Endometrium (tissue), 2 donors: ENCODE data around the gene OTOS.

Experiments
- FAIRE-seq: peaks from 2 replicates; lab custom pipeline; 2012; peaks lifted over from hg19 to GRCh38; lab: Jason Lieb, UNC
- donor health status: control.
- donor health status: control.

The OTOS gene

DNA sequence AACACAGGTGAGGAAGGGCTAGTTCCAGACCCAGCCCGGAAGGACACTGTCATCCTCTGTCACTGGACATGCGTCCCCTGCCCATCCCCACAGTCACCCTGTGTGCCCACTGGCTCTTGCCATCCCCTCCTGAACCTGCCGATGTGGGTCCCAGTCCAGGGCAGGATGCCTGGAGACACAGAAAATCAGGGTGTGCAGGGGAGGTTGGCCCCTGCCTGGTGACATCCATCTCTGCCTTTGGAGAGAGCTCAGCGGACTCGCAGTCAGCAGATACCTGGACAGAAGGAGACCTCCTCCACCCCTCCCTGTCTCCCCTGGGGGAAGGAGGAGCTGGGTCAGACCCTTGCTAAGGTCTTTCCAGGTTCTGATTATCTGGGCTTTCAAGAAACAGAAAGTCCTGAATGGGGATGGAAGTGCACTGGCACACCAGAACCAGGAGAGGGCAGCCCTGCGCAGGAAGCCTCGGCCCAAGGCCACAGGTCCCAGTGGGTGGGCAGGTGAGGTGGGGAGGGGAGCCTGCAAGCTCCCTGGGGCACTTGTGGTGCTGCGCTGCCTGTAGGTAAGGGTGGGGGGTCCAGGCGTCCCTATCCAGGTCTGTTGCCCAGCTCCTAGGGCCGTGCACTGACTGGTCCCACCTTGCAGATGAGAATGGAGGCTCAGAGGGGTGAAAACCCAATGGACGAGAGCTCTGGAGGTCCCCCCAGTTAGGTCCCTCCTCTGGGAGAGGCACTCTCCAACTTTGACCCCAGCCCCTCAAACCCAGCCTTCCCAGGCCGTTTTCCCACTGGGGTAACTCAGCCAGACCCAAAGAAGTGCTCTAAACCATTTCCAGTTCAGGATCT, 9.7 kb upstream of the OTOS start:
- FAIRE-seq = no peak

DNA sequence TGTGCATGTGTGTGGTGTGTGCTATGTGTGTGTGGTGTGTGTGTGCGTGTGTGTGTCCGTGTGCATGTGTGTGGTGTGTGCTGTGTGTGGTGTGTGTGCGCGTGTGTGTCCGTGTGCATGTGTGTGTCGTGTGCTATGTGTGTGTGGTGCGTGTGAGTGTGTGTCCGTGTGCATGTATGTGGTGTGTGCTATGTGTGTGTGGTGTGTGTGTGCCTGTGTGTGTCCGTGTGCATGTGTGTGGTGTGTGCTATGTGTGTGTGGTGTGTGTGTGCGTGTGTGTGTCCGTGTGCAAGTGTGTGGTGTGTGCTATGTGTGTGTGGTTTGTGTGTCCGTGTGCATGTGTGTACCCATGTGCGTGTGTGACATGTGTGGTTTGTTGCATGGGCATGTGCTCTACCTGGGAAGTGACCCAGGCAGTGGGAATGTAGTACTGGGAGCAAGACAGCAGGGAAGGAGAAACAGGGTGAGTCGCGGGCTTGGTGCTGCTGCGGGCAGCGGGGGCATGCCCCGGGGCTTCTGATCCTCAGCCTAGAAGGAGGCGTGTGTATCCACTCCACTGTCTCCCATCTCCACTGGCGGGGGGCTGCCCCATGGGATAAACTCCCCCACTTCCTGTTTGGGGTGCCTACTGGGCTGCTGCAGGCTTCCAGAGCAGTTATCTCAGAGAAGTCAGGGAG, 7.6 kb upstream of the OTOS start:
- FAIRE-seq = no peak

DNA sequence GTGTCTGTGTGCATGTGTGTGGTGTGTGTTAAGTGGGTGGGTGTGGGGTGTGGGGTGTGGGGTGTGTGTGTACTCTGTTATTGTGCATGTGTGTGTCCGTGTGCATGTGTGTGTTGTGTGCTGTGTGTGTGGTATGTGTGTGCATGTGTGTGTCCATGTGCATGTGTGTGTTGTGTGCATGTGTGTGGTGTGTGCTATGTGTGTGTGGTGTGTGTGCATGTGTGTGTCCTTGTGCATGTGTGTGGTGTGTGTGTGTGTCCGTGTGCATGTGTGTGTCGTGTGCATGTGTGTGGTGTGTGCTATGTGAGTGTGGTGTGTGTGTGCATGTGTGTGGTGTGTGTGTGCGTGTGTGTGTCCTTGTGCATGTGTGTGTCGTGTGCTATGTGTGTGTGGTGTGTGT, 6.9 kb upstream of the OTOS start:
- FAIRE-seq = no peak

DNA sequence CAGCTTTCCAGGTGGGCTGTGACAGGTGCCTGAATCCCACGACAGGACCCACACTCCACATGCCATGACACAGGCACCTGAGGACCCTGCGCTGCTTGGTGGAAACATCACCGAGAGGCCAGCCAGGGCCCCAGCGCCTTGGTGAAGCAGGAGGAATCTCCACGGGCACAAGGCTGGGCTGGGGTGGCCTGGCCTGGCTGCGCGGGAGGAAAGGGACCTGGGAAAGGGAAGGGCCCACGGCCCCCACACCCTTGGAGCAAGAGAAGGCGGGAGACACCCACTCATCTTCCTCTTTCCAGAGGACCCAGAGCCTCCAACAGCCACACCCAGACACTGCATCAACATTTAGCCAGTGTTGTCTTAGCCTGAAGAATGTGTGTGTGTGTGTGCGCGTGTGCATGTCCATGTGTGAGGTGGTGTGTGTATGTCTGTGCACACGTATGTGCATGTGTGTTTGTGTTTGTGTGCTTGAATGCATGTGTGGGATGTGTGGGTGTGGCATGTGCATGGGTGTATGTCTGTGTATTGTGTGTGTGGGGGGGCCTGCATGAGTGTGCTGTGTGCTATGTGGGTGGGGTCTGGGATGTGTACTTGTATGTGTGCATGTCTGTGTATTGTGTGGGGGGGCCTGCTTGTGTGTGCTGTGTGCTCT, 6.3 kb upstream of the OTOS start:
- FAIRE-seq = no peak

DNA sequence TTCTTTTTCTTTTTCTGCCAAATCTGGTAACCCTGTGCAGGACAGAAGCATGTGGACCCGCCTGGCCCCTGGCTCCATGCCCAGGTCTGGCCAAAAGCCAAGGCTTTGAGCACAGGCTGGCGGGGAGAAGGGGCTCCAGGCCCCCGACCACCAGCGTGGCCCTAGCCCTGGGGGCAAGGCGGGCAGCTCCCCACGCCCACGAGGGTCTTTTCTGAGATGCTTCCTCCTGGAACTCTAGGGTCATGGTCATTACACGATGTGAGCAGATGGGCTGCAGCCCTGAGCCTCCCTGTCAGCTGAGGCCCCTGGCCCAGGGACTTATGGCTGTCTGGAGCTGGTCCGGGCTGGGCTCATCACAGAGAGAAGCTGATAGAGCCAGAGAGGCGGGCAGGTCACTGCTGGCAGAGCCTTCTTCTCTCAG, 5.7 kb upstream of the OTOS start:
- no peak for FAIRE-seq

DNA sequence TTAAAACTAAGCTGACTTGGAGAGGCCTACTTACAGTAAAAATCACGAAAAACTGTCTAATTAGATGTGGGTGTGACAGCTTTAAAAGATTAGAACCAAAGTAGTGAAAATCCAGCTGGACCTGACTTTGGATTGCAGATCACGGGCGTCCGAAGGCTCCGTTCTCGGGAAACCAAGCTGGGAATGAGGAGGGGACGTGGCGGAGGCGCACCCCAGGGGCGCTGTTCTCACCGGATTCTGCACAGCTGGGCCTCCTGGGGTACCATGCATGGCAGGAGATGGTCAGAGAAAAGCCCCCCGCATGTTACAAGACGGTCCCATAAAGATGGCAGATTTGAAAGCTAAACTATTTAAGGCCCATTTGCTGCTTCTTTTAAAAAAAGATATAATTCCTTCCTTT, 5.0 kb upstream of the OTOS start:
- FAIRE-seq = no peak

DNA sequence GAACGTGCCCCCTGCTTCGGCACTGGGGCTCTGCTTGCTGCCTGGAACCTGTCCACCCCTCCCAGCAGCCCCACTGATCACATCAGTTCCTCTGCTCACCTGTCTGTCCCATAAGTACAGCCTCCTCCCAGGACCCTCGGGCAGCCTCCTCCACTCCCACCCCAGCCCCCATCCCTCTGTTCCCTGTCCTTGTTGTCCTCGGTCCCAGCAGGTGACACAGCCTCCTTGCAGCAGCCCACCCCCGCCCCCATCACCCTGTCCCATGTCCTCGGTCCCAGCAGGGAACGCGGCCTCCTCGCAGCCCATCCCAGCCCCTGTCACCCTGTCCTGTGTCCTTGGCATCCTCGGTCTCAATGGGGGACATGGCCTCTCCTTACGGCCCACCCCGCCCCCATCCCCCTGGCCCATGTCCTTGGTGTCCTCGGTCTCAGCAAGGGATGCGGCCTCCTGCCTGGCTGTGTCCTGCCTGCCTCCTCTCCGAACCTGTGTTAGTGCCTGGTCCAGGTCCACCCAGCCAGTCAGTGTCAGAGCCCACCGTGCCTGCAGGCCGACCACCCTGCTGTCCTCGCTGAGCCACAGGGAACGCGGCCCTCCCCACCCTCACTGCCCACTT, 4.3 kb upstream of the OTOS start:
- FAIRE-seq = no peak

DNA sequence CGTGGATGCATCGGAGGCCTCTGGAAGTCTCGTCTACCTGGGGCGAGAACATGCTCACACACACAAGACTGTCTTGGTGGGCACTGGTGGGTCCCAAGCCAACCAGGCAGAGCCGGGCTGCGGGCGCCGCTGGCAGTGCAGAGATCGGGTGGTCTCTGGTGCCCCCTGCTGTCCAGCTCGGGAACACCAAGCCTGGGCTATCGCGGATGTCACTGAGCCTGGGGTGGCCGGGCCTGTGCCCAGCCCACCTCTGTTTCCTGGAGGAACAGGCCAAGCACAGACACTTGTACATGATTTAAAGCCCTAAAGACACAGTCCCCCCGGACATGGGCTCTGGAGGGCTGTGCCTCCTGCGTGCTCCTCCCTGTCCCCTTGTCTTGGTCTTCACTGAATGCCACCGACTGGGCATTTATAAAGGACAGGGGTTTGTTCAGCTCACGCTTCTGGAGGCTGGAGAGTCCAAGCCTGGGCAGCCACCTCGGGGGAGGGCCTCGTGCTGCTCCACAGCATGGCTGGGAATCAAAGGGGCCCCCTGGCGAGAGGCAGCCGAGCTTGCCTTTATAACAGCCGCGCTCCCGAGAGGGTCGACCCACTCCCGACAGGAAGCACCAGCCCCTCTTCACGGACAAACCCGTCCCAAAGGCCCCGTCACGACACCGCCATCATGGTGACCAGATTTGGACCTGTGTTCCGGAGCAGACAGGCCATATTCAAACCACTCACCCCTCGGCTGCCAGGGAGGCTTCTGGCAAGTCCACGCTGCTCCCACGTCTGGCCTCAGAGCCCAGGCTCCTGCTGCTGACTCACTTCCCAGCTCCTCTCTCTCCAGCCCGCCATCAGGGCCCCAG, 3.6 kb upstream of the OTOS start:
- no peak for FAIRE-seq

DNA sequence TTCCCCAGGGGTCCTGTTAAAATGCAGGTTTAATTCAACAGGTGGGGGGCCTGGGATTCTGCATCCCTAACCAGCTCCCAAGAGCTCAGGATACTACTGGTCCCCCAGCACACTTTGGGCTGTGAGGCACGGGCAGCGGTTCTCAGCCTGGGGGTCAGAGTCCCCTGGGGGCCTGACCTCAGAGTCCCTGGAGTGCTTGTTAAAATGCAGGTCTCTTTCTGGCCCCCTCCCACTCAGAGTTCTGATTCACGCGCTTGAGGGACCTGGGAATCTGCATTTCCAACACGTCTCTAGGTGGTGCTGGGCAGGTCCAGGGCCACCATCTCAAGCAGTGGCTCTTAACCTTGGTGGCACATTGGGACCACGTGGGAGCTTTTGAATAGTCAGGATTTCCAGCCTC, 2.8 kb upstream of the OTOS start:
- no peak for FAIRE-seq

DNA sequence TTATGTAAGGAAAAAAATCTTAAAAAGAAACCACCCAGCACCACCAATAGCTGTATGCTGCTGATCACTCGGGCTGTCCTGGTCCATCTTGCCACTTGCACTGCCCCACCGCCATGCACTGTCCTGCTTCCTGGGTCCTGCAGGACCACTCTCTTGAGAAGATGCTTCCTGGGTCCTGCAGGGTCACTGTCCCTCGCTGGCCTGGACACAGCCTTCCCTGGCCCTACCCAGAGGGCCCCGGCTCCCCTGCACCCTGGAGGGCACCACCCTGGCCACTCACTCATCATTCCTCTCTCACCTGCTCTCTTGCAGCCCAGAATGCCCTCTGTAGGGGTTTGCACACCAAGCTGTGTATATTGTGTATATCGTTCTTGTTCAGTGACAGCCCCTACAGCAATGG, 2.4 kb upstream of the OTOS start:
- FAIRE-seq = no peak

DNA sequence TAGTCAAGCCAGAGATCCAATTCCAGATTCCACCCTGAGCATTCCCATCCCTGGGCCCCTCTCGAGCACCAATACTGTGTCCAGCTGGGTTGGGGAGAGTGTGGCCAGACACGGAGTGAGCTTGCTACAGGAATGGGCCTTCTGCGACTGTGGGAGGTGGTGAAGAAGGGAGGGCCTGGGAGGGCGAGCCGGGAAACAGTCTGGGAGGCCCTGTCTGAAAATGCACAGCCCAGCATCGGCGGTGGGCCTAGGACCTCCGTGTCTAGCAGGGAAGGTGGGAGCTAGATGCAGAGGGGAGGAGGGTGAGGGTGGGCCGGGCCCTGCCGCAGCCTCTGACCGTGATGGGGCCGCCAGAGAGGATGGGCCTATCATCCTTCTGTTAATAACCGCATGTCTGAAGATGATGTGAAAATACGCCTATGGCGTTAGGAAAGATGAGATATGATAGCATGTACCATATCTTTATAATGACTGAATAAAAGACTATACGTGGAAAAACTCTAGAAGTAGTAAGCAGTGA, 1.9 kb upstream of the OTOS start:
- no peak for FAIRE-seq

DNA sequence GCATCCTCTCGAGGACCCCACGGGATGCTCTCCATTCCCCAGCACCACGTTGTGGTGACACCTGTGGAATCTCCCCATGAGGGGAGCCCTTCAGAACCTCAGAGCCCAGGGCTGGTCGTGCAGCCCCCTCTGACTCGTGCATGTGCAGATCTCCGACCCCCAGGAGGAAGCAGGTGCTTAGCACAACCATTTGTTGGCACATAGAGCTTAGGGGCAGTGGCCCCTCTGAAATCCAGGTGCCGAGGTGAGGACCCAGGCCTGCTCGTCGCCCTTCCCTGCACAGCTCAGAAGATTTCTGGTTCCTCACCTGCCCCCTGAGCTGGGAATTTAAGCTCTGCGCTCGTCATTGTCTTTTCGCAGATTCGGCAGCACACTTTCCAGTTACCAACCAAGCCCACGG, 1.3 kb upstream of the OTOS start:
- FAIRE-seq = no peak

DNA sequence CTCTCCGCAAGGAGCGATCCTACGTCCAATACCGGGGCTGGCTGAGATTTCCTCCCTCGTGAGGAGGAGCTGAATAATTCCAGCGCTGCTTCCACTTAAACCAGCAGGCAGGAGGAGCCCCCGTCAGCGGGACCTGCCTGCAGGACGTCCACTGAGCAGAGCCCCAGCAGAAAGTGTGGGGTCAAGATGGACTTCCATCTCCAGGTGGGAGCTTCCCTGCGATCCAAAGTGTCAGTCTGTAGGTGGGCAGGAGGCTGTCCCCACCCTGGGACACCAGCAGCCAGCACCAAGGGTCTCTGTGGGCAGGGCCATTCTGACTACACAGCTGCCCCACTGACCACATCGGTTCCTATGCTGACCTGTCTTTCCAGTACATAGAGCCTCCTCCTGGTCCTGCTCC, 462 bp upstream of the OTOS start:
- FAIRE-seq = no peak

DNA sequence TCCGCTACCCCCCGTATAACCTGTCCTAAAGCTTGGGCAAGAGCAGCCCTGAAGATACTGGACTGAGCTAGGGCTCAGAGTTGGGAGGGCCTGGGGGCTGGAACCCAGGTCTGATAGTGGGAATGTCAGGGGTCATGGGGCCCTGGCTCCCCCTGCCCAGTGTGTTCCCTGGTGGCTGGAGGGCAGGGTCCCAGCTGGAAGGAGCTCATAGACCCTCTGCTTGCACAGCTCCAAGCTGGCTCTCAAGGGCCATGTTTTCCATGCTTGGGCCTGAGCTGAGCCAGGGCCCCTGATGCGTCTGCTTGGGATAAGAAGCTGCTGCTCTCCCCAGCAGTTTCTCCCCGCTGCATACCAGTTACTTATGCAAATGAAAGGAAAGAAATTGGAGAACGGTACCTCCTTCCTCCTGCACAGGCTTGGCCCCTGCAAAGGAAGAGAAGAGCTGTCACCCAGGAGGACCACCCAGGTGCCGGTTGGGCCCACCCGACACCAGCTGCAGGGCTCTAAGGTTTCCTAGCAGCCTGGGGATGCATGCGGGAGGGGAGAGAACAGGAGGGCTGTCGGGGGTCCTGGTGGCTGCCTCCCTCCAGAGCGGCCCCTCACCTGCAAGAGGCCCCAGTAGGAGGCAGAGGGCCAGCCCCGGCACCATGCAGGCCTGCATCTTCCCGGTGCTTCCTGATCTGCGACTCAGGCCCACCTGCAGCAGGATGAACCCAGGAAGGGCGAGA, 628 bp downstream of the OTOS start:
- FAIRE-seq = no peak

DNA sequence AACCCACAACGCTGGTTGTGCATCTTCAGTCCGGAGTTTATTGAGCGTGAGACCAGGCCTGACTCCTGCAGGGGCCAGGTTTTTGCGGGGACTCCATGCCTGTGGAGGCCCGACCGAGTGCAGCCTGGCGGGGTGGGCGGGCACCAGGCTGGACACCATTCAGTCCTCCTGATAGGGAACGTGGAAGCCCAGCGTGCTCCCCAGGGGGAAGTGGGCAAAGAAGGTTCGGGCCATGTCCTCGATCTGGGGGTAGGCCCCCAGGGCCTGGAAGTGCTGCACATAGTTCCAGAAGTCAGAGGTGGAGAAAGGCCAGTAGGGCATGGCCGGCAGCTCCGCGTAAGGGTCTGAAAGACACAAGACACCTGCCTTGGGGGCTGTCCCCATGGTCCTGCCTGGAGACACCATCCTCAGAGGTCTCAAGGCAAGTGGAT, 1.4 kb downstream of the OTOS start:
- no peak for FAIRE-seq

DNA sequence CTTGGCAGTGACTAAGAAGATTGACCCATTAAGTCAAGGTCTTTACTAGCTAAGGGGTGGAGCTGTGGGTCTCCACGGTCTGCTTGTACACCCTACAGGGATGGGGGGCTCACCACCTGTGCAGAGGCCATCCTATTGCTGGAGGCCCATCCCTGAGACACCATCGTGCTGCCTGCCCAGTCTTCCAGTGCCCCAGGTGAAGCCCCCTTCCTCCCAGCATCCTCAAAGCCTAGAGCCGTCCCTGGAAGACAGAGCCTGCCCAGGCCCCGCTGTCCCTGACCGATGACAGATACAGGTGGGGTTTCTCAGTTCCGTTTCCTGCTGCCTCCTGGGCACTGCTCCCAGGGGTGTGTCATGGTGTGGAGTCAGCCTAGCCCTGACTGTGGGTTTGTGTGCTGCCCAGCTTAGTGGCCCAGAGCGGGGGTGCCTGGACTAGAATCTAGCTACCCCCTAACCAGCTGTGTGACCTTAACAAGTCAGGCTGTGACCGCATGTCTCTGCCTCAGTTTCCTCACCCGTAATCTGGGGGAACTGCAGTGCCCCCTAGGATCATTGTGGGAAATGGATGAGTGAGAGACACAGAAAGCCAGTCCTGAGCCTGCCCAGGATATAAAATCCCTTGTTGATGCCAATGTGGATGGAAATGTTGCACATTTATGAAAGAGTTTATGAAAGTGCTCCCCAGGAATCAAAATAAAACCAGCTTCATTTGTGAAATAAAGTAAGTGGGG, 2.0 kb downstream of the OTOS start:
- FAIRE-seq = no peak

DNA sequence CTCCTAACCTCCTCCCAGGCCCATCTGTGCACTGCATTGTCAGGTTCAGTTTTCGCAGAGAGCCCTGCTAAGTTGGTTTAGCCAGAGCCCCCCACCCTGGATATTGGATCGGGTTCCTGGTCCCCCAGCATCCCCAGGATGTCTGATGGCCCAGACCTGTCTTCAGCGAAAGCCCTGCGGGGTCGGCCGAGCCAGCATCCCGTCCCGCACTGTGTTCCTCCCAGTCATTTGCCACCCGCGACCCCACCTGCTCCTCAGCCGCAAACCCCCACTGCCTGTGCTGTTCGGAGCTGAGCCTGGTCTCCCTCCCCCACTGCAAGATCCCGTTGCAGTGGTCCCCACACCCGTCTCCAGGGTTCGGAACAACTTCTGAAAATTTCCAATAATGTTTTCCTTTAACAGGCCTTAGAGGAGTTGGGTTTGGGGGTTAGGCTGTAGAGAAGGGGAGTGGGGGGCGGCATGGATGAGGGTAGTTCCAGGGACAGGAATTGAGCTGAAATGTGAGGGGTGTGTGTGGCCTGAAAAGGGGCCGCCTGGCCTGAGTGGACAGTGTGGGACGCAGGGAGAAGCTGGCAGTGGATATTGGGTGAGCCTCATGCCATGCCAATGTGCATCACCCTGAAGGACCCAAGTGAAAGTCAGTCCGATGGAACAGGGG, 2.7 kb downstream of the OTOS start:
- no peak for FAIRE-seq

DNA sequence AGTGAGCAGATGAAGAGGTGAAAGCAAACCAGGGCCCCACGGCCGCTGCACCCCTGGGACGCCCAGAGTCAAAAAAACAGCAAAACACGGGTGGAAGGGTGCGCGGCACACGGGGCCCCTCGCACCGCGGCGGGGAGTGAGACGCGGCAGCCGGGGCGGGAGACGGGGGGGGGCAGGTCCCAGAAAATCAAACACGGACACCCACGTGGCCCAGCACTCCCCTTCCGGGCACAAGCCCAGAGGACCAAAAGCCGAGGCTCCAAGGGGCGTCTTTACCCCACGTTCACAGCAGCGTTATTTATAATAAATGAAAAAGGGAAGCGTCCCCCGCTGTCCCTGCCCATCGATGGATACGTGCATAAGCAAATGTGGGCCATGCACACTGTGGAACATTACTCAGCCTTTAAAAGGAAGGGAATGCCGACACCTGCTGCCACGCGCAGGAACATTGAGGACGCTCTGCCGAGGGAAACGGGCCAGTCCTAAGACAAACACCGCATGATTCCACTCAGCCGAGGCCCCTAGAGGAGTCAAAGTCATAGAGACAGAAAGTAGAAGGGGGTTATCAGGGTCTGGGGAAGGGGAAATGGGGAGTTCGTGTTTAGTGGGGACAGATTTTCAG, 3.7 kb downstream of the OTOS start:
- FAIRE-seq = no peak

DNA sequence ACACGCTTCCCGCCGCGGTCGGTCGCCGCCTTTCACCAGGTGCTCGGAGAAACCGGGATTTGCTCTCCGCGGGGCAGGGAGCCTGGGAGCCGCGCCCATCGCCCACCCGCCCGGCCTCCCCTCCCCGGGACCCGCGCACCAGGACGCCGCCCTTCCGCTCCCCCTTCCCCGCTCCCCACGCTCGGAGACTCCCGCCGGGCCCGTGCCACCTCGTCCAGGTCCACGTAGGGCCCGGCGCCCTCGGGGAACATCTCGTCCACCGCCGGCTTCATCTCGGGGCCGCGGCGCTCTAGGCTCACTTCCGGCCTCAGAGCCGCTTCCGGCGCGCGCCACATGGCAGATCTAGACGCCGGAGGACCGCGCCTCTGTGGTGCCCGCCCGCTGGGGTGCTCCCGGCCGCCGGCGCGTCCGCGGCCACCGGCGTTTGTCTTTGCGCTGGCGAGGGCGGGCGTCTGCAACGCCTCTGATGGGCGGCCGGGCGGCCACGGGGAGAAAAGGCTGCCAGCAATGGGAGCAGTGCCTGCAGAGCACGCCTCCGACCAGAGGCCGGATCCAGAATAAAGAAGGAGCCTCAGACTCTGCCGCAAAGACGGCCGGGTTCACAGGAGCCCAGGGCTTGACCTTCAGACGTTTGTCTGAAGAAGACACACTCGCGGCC, 4.3 kb downstream of the OTOS start, which contains the start of gene COPS9:
Gene COPS9 (minus strand): TSS at position 293 of the 658 bp plus-strand sequence. CDS start 21 bp downstream, at position 272.
- no peak for FAIRE-seq
